CD4-positive, alpha-beta T cell (primary cell): Measurements from ENCODE around the gene CFDP1. TPM values are rescaled to one million over a fixed set of nuclear protein-coding genes. Genes with fewer than 3 reads are reported as not detected.

Experiments used
- ATAC-seq: fragments of 200-7000 bp; cut with Tn5 transposase; one replicate; pipeline ENCODE4 v1.10.0; 2022; ENCODE audit warnings: mild to moderate bottlenecking; ENCODE audit not compliant: poor library complexity
- CTCF ChIA-PET: fragments of 350-600 bp; sonication (Branson Sonifier 250); formaldehyde crosslinking; loops from one replicate; lab custom pipeline; 2021; ENCODE audit warnings: antibody characterized with exemption, inconsistent platforms; lab: Charles Lee
- POLR2A ChIA-PET: fragments of 350-600 bp; sonication (Branson Sonifier 250); formaldehyde crosslinking; loops from one replicate; lab custom pipeline; 2021; ENCODE audit warnings: antibody characterized with exemption, inconsistent platforms; lab: Charles Lee
- DNase-seq, 14 experiments: peaks; one replicate each; pipeline ENCODE4 v3.0.0-alpha.2; 2013 to 2020; ENCODE audit warnings: mixed read lengths in 2 of 14
- H3K27ac ChIP-seq, 2 donors: one replicate each; pipeline versions ENCODE4 v1.5.1 to v1.7.0; 2013; ENCODE audit warnings: low read length in 2 of 2, low read depth in 1 of 2, mild to moderate bottlenecking in 1 of 2
- H3K27me3 ChIP-seq, 2 experiments: 1 replicate in 1 of 2; 2 replicates in 1 of 2; pipeline versions ENCODE4 v1.6.1 to v1.7.0; 2013; ENCODE audit warnings: low read length in 2 of 2, control low read depth in 1 of 2, mild to moderate bottlenecking in 1 of 2, moderate library complexity in 1 of 2; ENCODE audit not compliant: insufficient read depth in 2 of 2, control insufficient read depth in 1 of 2
- H3K36me3 ChIP-seq: one replicate; pipeline ENCODE4 v1.6.1; 2013; ENCODE audit warnings: low read length, control low read depth; ENCODE audit not compliant: insufficient read depth
- H3K4me1 ChIP-seq: one replicate; pipeline ENCODE4 v1.6.1; 2013; ENCODE audit warnings: low read length, control low read depth; ENCODE audit not compliant: insufficient read depth
- H3K4me3 ChIP-seq: one replicate; pipeline ENCODE4 v1.5.1; 2013; ENCODE audit warnings: mild to moderate bottlenecking, low read length, moderate library complexity
- H3K9me3 ChIP-seq, 2 experiments: 1 replicate in 1 of 2; 2 replicates in 1 of 2; pipeline versions ENCODE4 v1.6.1 to v1.7.0; 2013; ENCODE audit warnings: low read length in 2 of 2, mild to moderate bottlenecking in 2 of 2, control low read depth in 1 of 2, moderate library complexity in 1 of 2; ENCODE audit not compliant: control insufficient read depth in 1 of 2, insufficient read depth in 1 of 2
- H3K27ac Mint-ChIP-seq: one replicate; pipeline ENCODE4 v1.8.0; 2020; ENCODE audit warnings: mixed read lengths
- H3K27me3 Mint-ChIP-seq: one replicate; pipeline ENCODE4 v1.8.0; 2021; ENCODE audit warnings: mixed read lengths
- H3K36me3 Mint-ChIP-seq: one replicate; pipeline ENCODE4 v1.8.0; 2021; ENCODE audit warnings: low read depth, mixed read lengths
- H3K4me1 Mint-ChIP-seq: one replicate; pipeline ENCODE4 v1.8.0; 2021; ENCODE audit warnings: low read depth, mixed read lengths
- H3K4me3 Mint-ChIP-seq: one replicate; pipeline ENCODE4 v1.8.0; 2020; ENCODE audit warnings: mild to moderate bottlenecking, mixed read lengths
- H3K9me3 Mint-ChIP-seq: one replicate; pipeline ENCODE4 v1.8.0; 2020; ENCODE audit warnings: mixed read lengths
- CTCF ChIP-seq: fragments of 200-600 bp; IDR thresholded peaks from one replicate; pipeline ENCODE4 v1.8.0; 2022; ENCODE audit warnings: antibody characterized with exemption, mild to moderate bottlenecking
- intact Hi-C, 2 experiments: fragments of 100-400 bp; cut with DNase I in 1 of 2; cut with micrococcal nuclease in 1 of 2; formaldehyde crosslinking; loops; one replicate each; pipeline versions ENCODE4 v1.15.1 to v1.9.0; 2023 to 2025; cut with DNase I, micrococcal nuclease
- total RNA-seq, 174 experiments: library from RNA in 2 of 174; stranded (reverse) in 2 of 174; gene quantifications; one replicate each; pipeline ENCODE4 v1.2.3 and lab custom pipeline; 2021 to 2026

Gene CFDP1
- total RNA-seq, 2 experiments from 2014 or later: 23.0 to 25.5 TPM

GRCh38 chr16:75308011-75308410 is 125.3 kb downstream of the CFDP1 start:
- no peaks in the 10 kb centered on the region for H3K9me3 Mint-ChIP-seq
- peaks cover 14% of the 10 kb centered on the region for H3K4me1 ChIP-seq
- H3K4me3 ChIP-seq: no peak overlapping the region
- TF ChIP-seq CTCF: no peak
- peaks cover 53% of the 10 kb centered on the region for H3K36me3 Mint-ChIP-seq
- no peaks in the 10 kb centered on the region for H3K27me3 ChIP-seq
- DNase-seq: no peak
- no peak overlapping the region for H3K27ac Mint-ChIP-seq
- intact Hi-C loops: no loop called here
- H3K4me1 Mint-ChIP-seq: peaks cover 38% of the 10 kb centered on the region
- no peak overlapping the region for H3K4me3 Mint-ChIP-seq
- no peaks in the 10 kb centered on the region for H3K27me3 Mint-ChIP-seq
- ChIA-PET POLR2A (no interaction called here), CTCF (no interaction called here)
- H3K27ac ChIP-seq: no peak overlapping the region
- H3K36me3 ChIP-seq: peaks cover 14% of the 10 kb centered on the region
- ATAC-seq: no peak
- H3K9me3 ChIP-seq: no peaks in the 10 kb centered on the region

- ChIA-PET POLR2A (no interaction called here), CTCF (no interaction called here)
- H3K4me3 Mint-ChIP-seq: no peak overlapping the region
- peaks cover 15% of the 10 kb centered on the region for H3K36me3 ChIP-seq
- H3K27me3 ChIP-seq: no peaks in the 10 kb centered on the region
- H3K27ac Mint-ChIP-seq: no peak overlapping the region
- H3K27ac ChIP-seq: no peak overlapping the region
- H3K4me1 ChIP-seq: peaks cover 14% of the 10 kb centered on the region
- H3K4me3 ChIP-seq: no peak overlapping the region
- TF ChIP-seq CTCF: no peak
- no peaks in the 10 kb centered on the region for H3K9me3 Mint-ChIP-seq
- no peak for ATAC-seq
- no peaks in the 10 kb centered on the region for H3K9me3 ChIP-seq
- no peak for DNase-seq
- no peaks in the 10 kb centered on the region for H3K27me3 Mint-ChIP-seq
- intact Hi-C loops: no loop called here
- peaks cover 50% of the 10 kb centered on the region for H3K36me3 Mint-ChIP-seq
- peaks cover 38% of the 10 kb centered on the region for H3K4me1 Mint-ChIP-seq
Measured at GRCh38 chr16:75307506-75307905, 125.8 kb downstream of the CFDP1 start.

GRCh38 chr16:75306099-75306762 is 127.1 kb downstream of the CFDP1 start:
- Histone ChIP-seq H3K9me3 (no peaks in the 10 kb centered on the region), H3K27me3 (no peaks in the 10 kb centered on the region), H3K36me3 (peaks cover 28% of the 10 kb centered on the region), H3K4me1 (peaks cover 14% of the 10 kb centered on the region), H3K27ac (no peak overlapping the region), H3K4me3 (no peak overlapping the region)
- H3K9me3 Mint-ChIP-seq: no peaks in the 10 kb centered on the region
- no peak for TF ChIP-seq CTCF
- intact Hi-C loops: no loop called here
- CTCF ChIA-PET: no interaction called here
- peaks cover 38% of the 10 kb centered on the region for H3K4me1 Mint-ChIP-seq
- peaks cover 48% of the 10 kb centered on the region for H3K36me3 Mint-ChIP-seq
- ATAC-seq (no peak), DNase-seq (no peak)
- H3K27ac Mint-ChIP-seq: no peak overlapping the region
- POLR2A ChIA-PET: no interaction called here
- H3K4me3 Mint-ChIP-seq: no peak overlapping the region
- no peaks in the 10 kb centered on the region for H3K27me3 Mint-ChIP-seq
